ENCODE data around the gene BEND7. TPM values are rescaled to one million over a fixed set of nuclear protein-coding genes. Genes with fewer than 3 reads are reported as not detected.
A peak's percentile ranks its signal among the peaks of the same experiment; 100 is the strongest.

The BEND7 gene
- total RNA-seq, 6 experiments from 2014 or later, result 0.14 to 2.0 (median 0.49) TPM

GRCh38 chr10:13449296-13449695 is 79.5 kb downstream of the BEND7 start:
- Mint-ChIP-seq H3K27ac (no peak overlapping the region), H3K4me3 (no peak overlapping the region), H3K27me3 (ENCODE audit: insufficient read depth) (peaks cover 13% of the 10 kb centered on the region), H3K4me1 (ENCODE audit: low read depth) (peaks cover 8% of the 10 kb centered on the region), H3K9me3 (no peaks in the 10 kb centered on the region), H3K36me3 (ENCODE audit: low read depth) (no peaks in the 10 kb centered on the region)
- DNase-seq, result no peak
- no peak for TF ChIP-seq CTCF (IDR thresholded peaks at IDR 0.05)

- no peak overlapping the region for H3K4me3 Mint-ChIP-seq
Measured at GRCh38 chr10:13448216-13448615, 80.6 kb downstream of the BEND7 start.

GRCh38 chr10:13445656-13446400 is 83.0 kb downstream of the BEND7 start:
- no peak overlapping the region for H3K4me3 Mint-ChIP-seq
- no peak for DNase-seq
- no peaks in the 10 kb centered on the region for H3K36me3 Mint-ChIP-seq (ENCODE audit: low read depth)
- no peak overlapping the region for H3K27ac Mint-ChIP-seq
- TF ChIP-seq CTCF (IDR thresholded peaks at IDR 0.05), result no peak
- peaks cover 8% of the 10 kb centered on the region for H3K4me1 Mint-ChIP-seq (ENCODE audit: low read depth)
- peaks cover 18% of the 10 kb centered on the region for H3K27me3 Mint-ChIP-seq (ENCODE audit: insufficient read depth)
- no peaks in the 10 kb centered on the region for H3K9me3 Mint-ChIP-seq

More at GRCh38 chr10:13448216-13448615, 80.6 kb downstream of the BEND7 start:
- Mint-ChIP-seq H3K27ac (no peak overlapping the region), H3K9me3 (no peaks in the 10 kb centered on the region), H3K27me3 (ENCODE audit: insufficient read depth) (peaks cover 13% of the 10 kb centered on the region), H3K36me3 (ENCODE audit: low read depth) (no peaks in the 10 kb centered on the region), H3K4me1 (ENCODE audit: low read depth) (peaks cover 8% of the 10 kb centered on the region)
- no peak for DNase-seq
- TF ChIP-seq CTCF (IDR thresholded peaks at IDR 0.05), result no peak

DNA sequence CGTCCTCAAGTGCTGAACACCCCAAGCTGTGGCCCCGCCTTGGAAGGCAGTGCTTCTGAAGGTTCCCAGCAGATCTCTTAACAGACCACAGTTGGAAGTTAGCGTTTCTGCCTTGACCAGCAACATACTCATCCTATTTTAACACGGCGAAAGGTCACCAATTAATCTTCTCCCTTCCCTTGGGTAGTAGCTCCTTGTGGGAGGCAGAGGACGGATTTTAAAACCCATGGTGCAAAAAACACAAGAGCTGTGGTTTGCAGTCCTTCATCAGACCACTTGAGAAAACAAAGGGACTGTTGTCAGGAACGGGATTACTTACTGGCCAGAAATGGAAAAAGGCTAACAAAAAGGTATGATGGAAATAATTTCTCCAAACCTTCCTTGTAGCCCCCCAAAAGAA is 87.3 kb downstream of the BEND7 start:
- no peak for TF ChIP-seq CTCF (IDR thresholded peaks at IDR 0.05)
- peaks cover 32% of the 10 kb centered on the region for H3K27me3 Mint-ChIP-seq (ENCODE audit: insufficient read depth)
- peaks cover 10% of the 10 kb centered on the region; the same call in 1 of the 2 replicates for H3K4me1 Mint-ChIP-seq (ENCODE audit: low read depth)
- H3K4me3 Mint-ChIP-seq, result no peak overlapping the region
- no peak overlapping the region for H3K27ac Mint-ChIP-seq
- H3K36me3 Mint-ChIP-seq (ENCODE audit: low read depth), result no peaks in the 10 kb centered on the region
- no peaks in the 10 kb centered on the region for H3K9me3 Mint-ChIP-seq
- no peak for DNase-seq

GRCh38 chr10:13440185-13441061 is 88.4 kb downstream of the BEND7 start:
- H3K36me3 Mint-ChIP-seq (ENCODE audit: low read depth), result no peaks in the 10 kb centered on the region
- H3K9me3 Mint-ChIP-seq, result no peaks in the 10 kb centered on the region
- H3K27me3 Mint-ChIP-seq (ENCODE audit: insufficient read depth), result peaks cover 29% of the 10 kb centered on the region
- 0 out of 2 replicates have a peak overlapping the region, but pooled peaks have one; percentile 17 for H3K4me3 Mint-ChIP-seq
- peaks cover 10% of the 10 kb centered on the region; the same call in 1 of the 2 replicates for H3K4me1 Mint-ChIP-seq (ENCODE audit: low read depth)
- peak; percentile 90 for TF ChIP-seq CTCF (IDR thresholded peaks at IDR 0.05)
- H3K27ac Mint-ChIP-seq, result no peak overlapping the region
- no peak for DNase-seq
